Muscle layer of duodenum (tissue), 2 donors: Measurements from ENCODE around the gene FRMD3.

Experiments used
- H3K27ac ChIP-seq: one replicate; pipeline ENCODE4 v1.7.0; 2013; ENCODE audit warnings: mild to moderate bottlenecking, low read length
- H3K27me3 ChIP-seq: one replicate; pipeline ENCODE4 v1.7.0; 2013; ENCODE audit warnings: low read depth, mild to moderate bottlenecking, control low read depth, low read length
- H3K36me3 ChIP-seq, 2 donors: one replicate each; pipeline ENCODE4 v1.7.0; 2013; ENCODE audit warnings: low read length in 2 of 2, control low read depth in 1 of 2, mild to moderate bottlenecking in 1 of 2; ENCODE audit not compliant: insufficient read depth in 2 of 2, control insufficient read depth in 1 of 2
- H3K4me1 ChIP-seq, 2 donors: one replicate each; pipeline ENCODE4 v1.7.0; 2013; ENCODE audit warnings: low read length in 2 of 2, mild to moderate bottlenecking in 2 of 2, control low read depth in 1 of 2, moderate library complexity in 1 of 2; ENCODE audit not compliant: insufficient read depth in 2 of 2, control insufficient read depth in 1 of 2
- H3K4me3 ChIP-seq, 2 donors: one replicate each; pipeline ENCODE4 v1.7.0; 2013; ENCODE audit warnings: low read length in 2 of 2, low read depth in 1 of 2, mild to moderate bottlenecking in 1 of 2
- H3K9me3 ChIP-seq, 2 donors: one replicate each; pipeline ENCODE4 v1.7.0; 2013; ENCODE audit warnings: low read length in 2 of 2, control low read depth in 1 of 2, mild to moderate bottlenecking in 1 of 2; ENCODE audit not compliant: control insufficient read depth in 1 of 2
- donor health status: healthy.

Gene FRMD3

DNA sequence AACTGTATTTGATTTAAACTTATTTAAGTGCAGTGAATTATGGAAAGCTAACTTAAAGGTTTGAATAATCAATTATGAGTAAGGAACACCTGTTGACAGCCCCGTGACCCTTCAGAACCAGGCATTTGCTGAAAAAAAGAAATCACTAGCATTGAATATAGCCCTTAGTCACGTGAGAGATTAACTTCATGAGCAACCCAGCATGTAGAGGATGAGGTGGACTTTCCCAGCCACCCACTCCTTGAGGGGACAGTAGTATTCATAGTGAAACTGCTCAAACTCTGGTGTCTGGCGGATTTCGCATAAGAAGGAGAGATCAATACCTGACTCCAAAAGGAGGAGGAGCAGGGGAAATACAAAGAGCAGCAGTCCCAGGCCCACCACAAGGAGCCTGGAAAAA is 290.5 kb downstream of the FRMD3 start:
- H3K4me3 ChIP-seq = no peak overlapping the region
- H3K9me3 ChIP-seq = peaks cover 0 to 2% of the 10 kb centered on the region in 2 donors
- H3K27ac ChIP-seq = no peak overlapping the region
- peaks cover 0 to 27% of the 10 kb centered on the region in 2 donors for H3K36me3 ChIP-seq
- no peaks in the 10 kb centered on the region for H3K4me1 ChIP-seq
- H3K27me3 ChIP-seq = no peaks in the 10 kb centered on the region

DNA sequence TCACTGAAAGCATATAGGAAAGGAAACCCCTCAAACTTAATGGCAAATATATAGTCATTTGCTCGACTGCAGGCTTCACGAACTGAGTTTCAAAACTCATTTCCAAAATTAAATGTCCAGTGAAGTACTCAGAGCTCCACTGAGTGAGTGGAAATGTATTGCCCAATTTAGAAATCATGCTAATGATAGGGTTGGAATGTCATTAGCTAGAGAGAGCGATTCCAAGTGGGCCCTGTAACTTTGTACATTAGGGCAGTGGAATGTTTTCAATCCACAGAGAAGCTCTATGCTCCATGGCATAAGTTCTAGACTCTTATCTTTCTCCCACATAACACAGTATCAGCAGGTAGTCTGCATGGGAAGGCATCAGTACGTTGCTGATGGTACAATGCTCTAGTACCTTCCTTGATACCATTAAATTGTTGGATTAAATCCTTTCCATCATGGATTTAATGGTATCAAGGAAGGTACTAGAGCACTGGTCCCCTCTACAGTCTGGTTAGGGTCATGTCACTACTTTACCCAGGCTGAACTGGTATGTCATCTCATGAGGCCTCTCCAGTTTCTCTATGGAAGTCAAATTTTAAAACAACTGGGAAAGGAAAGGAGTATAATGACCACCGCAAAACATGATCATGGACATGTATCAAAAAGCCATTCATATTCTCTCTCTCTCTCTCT is 292.1 kb downstream of the FRMD3 start:
- Histone ChIP-seq H3K4me1 (no peaks in the 10 kb centered on the region), H3K27ac (no peak overlapping the region), H3K4me3 (no peak overlapping the region), H3K9me3 (no peaks in the 10 kb centered on the region), H3K27me3 (no peaks in the 10 kb centered on the region), H3K36me3 (peaks cover 0 to 30% of the 10 kb centered on the region in 2 donors)

GRCh38 chr9:83242066-83242465 is 296.1 kb downstream of the FRMD3 start:
- no peak overlapping the region for H3K27ac ChIP-seq
- H3K4me3 ChIP-seq = no peak overlapping the region
- no peaks in the 10 kb centered on the region for H3K9me3 ChIP-seq
- no peaks in the 10 kb centered on the region for H3K27me3 ChIP-seq
- no peaks in the 10 kb centered on the region for H3K4me1 ChIP-seq
- peaks cover 0 to 16% of the 10 kb centered on the region in 2 donors for H3K36me3 ChIP-seq

- Histone ChIP-seq H3K27me3 (no peaks in the 10 kb centered on the region), H3K27ac (no peak overlapping the region), H3K4me3 (no peak overlapping the region), H3K9me3 (no peaks in the 10 kb centered on the region), H3K4me1 (no peaks in the 10 kb centered on the region), H3K36me3 (peaks cover 0 to 10% of the 10 kb centered on the region in 2 donors)
These were observed 297.5 kb downstream of the FRMD3 start for GRCh38 chr9:83240671-83241070.

DNA sequence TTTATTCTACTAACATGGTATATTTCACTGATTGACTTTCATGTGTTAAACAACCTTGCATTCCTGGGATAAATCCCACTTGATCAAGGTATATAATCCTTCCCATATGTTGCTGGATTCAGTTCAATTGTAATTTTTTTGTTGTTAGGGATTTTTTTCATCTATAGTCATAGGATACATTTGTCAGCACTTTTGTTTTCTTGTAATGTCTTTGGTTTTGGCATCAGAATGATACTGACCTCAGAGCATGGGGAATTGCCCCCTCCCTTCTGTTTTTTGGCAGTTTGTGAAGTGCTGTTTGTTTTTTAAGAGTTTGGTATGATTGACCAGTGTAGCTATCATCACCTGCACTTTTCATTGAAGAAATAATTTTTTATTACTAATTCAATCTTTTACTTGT is 298.5 kb downstream of the FRMD3 start:
- no peaks in the 10 kb centered on the region for H3K9me3 ChIP-seq
- no peak overlapping the region for H3K27ac ChIP-seq
- no peaks in the 10 kb centered on the region for H3K4me1 ChIP-seq
- no peak overlapping the region for H3K4me3 ChIP-seq
- no peaks in the 10 kb centered on the region for H3K27me3 ChIP-seq
- H3K36me3 ChIP-seq = peaks cover 0 to 10% of the 10 kb centered on the region in 2 donors

- Histone ChIP-seq H3K4me1 (no peaks in the 10 kb centered on the region), H3K4me3 (no peak overlapping the region), H3K27ac (no peak overlapping the region), H3K9me3 (no peaks in the 10 kb centered on the region), H3K36me3 (peaks cover 0 to 10% of the 10 kb centered on the region in 2 donors), H3K27me3 (no peaks in the 10 kb centered on the region)
These were observed 299.1 kb downstream of the FRMD3 start for GRCh38 chr9:83238871-83239640.

- Histone ChIP-seq H3K4me3 (no peak overlapping the region), H3K9me3 (no peaks in the 10 kb centered on the region), H3K36me3 (no peaks in the 10 kb centered on the region), H3K27ac (no peak overlapping the region), H3K4me1 (no peaks in the 10 kb centered on the region), H3K27me3 (no peaks in the 10 kb centered on the region)
These were observed 302.0 kb downstream of the FRMD3 start for GRCh38 chr9:83236029-83236696.

DNA sequence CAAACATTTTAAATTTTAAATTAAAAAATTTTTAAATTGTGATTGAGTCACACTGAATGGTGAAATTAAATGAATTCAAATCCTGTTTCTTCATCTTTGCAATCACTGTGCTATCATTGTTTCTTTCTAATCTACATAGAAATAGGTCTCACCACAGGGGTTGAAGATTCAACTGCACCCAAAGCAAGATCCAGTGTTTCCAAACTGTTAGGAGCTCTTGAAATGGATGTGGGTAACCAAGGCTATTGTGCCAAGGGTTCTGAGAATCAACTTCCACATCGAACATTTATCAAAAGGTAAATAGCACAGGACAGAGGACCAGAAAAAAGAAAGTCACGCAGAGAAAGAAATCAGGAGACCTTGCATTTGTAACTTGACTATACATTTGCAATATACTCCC is 302.7 kb downstream of the FRMD3 start:
- H3K27me3 ChIP-seq = no peaks in the 10 kb centered on the region
- no peaks in the 10 kb centered on the region for H3K4me1 ChIP-seq
- H3K4me3 ChIP-seq = no peak overlapping the region
- no peak overlapping the region for H3K27ac ChIP-seq
- H3K9me3 ChIP-seq = no peaks in the 10 kb centered on the region
- H3K36me3 ChIP-seq = no peaks in the 10 kb centered on the region

DNA sequence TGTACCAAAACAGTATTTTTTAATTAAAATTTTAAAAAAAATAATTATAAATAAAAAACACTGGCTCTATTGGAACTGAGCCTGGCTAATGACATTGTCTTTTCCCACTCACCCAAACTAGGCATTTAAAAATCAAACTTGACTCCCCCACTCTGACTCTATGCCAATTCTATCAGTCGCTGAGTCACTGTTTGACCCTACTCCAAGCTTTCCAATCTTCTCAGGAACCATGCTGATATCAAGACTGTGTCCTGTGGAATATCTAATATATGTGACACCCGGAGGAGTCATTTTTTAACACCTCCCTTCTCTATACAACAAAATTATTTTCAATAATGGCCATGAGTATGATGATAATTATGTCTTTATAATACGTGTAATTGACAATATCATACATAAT is 303.7 kb downstream of the FRMD3 start:
- Histone ChIP-seq H3K27me3 (no peaks in the 10 kb centered on the region), H3K27ac (no peak overlapping the region), H3K4me3 (no peak overlapping the region), H3K4me1 (no peaks in the 10 kb centered on the region), H3K36me3 (no peaks in the 10 kb centered on the region), H3K9me3 (peaks cover 0 to 3% of the 10 kb centered on the region in 2 donors)

- H3K9me3 ChIP-seq = peaks cover 0 to 3% of the 10 kb centered on the region in 2 donors
- H3K4me3 ChIP-seq = no peak overlapping the region
- H3K27me3 ChIP-seq = no peaks in the 10 kb centered on the region
- no peaks in the 10 kb centered on the region for H3K36me3 ChIP-seq
- no peaks in the 10 kb centered on the region for H3K4me1 ChIP-seq
- no peak overlapping the region for H3K27ac ChIP-seq
These were observed 304.6 kb downstream of the FRMD3 start for GRCh38 chr9:83233647-83234046.

- H3K4me1 ChIP-seq = no peaks in the 10 kb centered on the region
- no peak overlapping the region for H3K27ac ChIP-seq
- no peaks in the 10 kb centered on the region for H3K27me3 ChIP-seq
- H3K36me3 ChIP-seq = no peaks in the 10 kb centered on the region
- H3K9me3 ChIP-seq = peaks cover 0 to 3% of the 10 kb centered on the region in 2 donors
- no peak overlapping the region for H3K4me3 ChIP-seq
These were observed 307.2 kb downstream of the FRMD3 start for GRCh38 chr9:83231039-83231438.
